ENCODE results near the gene GABBR2.

Gene GABBR2

GRCh38 chr9:98315067-98315453 lies 393.7 kb downstream of the GABBR2 start:
- H3K4me3 ChIP-seq (ENCODE audit: low read depth, low read length) = no peak overlapping the region
- TF ChIP-seq CTCF (IDR thresholded peaks at IDR 0.05; ENCODE audit: low read depth, low read length) = no peak

GRCh38 chr9:98314381-98315066 lies 394.2 kb downstream of the GABBR2 start:
- no peak for TF ChIP-seq CTCF (IDR thresholded peaks at IDR 0.05; ENCODE audit: low read depth, low read length)
- H3K4me3 ChIP-seq (ENCODE audit: low read depth, low read length) = no peak overlapping the region

GRCh38 chr9:98312365-98312764 lies 396.4 kb downstream of the GABBR2 start:
- no peak for TF ChIP-seq CTCF (IDR thresholded peaks at IDR 0.05; ENCODE audit: low read depth, low read length)
- no peak overlapping the region for H3K4me3 ChIP-seq (ENCODE audit: low read depth, low read length)

GRCh38 chr9:98311541-98311940 lies 397.2 kb downstream of the GABBR2 start:
- H3K4me3 ChIP-seq (ENCODE audit: low read depth, low read length) = no peak overlapping the region
- no peak for TF ChIP-seq CTCF (IDR thresholded peaks at IDR 0.05; ENCODE audit: low read depth, low read length)

GRCh38 chr9:98310752-98311392 lies 397.9 kb downstream of the GABBR2 start:
- H3K4me3 ChIP-seq (ENCODE audit: low read depth, low read length) = no peak overlapping the region
- TF ChIP-seq CTCF (IDR thresholded peaks at IDR 0.05; ENCODE audit: low read depth, low read length) = no peak

- TF ChIP-seq CTCF (IDR thresholded peaks at IDR 0.05; ENCODE audit: low read depth, low read length) = no peak
Measured at GRCh38 chr9:98306384-98307145, 402.2 kb downstream of the GABBR2 start.

GRCh38 chr9:98304381-98304780 lies 404.4 kb downstream of the GABBR2 start:
- no peak for TF ChIP-seq CTCF (IDR thresholded peaks at IDR 0.05; ENCODE audit: low read depth, low read length)
- H3K4me3 ChIP-seq (ENCODE audit: low read depth, low read length) = no peak overlapping the region

More at GRCh38 chr9:98306384-98307145, 402.2 kb downstream of the GABBR2 start:
- no peak overlapping the region for H3K4me3 ChIP-seq (ENCODE audit: low read depth, low read length)
